Measurements from ENCODE around the gene SUFU. TPM values are rescaled to one million over a fixed set of nuclear protein-coding genes. Genes with fewer than 3 reads are reported as not detected.

Gene SUFU
- total and polyA plus RNA-seq, 2 experiments from 2014 or later = 2.8 to 5.6 TPM

- Histone ChIP-seq H3K9me2 (ENCODE audit: insufficient read depth) (no peaks in the 10 kb centered on the region), H3K4me1 (ENCODE audit: insufficient read depth) (no peaks in the 10 kb centered on the region), H3K4me3 (no peak overlapping the region), H3K79me2 (replicated peaks; ENCODE audit: insufficient read depth) (no peaks in the 10 kb centered on the region), H3K27me3 (ENCODE audit: insufficient read depth) (no peaks in the 10 kb centered on the region), H3K27ac (ENCODE audit: low read depth) (no peak overlapping the region), H3F3A (replicated peaks; ENCODE audit: low read depth) (no peaks in the 10 kb centered on the region), H3K4me2 (no peak overlapping the region), H3K36me3 (ENCODE audit: insufficient read depth) (no peaks in the 10 kb centered on the region), H2AFZ (no peak overlapping the region), H4K20me1 (replicated peaks; ENCODE audit: insufficient read depth) (no peaks in the 10 kb centered on the region; the same call in none of the 2 replicates)
- H3K36me3 Mint-ChIP-seq (ENCODE audit: low read depth) = no peaks in the 10 kb centered on the region
- no peaks in the 10 kb centered on the region for H3K4me1 Mint-ChIP-seq
- H3K4me3 Mint-ChIP-seq = no peak overlapping the region
- DNase-seq (ENCODE audit: low spot score) (no peak), ATAC-seq (no peak)
- no peaks in the 10 kb centered on the region for H3K9me3 Mint-ChIP-seq
- H3K27ac Mint-ChIP-seq = no peak overlapping the region
- no peak for TF ChIP-seq ZNF331 (CRISPR knock-in tag; IDR thresholded peaks at IDR 0.05; ENCODE audit: low read depth)
- TF ChIP-seq, protein P1, sequence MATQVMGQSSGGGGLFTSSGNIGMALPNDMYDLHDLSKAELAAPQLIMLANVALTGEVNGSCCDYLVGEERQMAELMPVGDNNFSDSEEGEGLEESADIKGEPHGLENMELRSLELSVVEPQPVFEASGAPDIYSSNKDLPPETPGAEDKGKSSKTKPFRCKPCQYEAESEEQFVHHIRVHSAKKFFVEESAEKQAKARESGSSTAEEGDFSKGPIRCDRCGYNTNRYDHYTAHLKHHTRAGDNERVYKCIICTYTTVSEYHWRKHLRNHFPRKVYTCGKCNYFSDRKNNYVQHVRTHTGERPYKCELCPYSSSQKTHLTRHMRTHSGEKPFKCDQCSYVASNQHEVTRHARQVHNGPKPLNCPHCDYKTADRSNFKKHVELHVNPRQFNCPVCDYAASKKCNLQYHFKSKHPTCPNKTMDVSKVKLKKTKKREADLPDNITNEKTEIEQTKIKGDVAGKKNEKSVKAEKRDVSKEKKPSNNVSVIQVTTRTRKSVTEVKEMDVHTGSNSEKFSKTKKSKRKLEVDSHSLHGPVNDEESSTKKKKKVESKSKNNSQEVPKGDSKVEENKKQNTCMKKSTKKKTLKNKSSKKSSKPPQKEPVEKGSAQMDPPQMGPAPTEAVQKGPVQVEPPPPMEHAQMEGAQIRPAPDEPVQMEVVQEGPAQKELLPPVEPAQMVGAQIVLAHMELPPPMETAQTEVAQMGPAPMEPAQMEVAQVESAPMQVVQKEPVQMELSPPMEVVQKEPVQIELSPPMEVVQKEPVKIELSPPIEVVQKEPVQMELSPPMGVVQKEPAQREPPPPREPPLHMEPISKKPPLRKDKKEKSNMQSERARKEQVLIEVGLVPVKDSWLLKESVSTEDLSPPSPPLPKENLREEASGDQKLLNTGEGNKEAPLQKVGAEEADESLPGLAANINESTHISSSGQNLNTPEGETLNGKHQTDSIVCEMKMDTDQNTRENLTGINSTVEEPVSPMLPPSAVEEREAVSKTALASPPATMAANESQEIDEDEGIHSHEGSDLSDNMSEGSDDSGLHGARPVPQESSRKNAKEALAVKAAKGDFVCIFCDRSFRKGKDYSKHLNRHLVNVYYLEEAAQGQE (IDR thresholded peaks at IDR 0.05; ENCODE audit: unreplicated experiment) = no peak
- no peak for TF ChIP-seq JUNB (IDR thresholded peaks at IDR 0.05; ENCODE audit: unreplicated experiment)
- TF ChIP-seq STAT1 (IDR thresholded peaks at IDR 0.05; ENCODE audit: unreplicated experiment) = no peak
- TF ChIP-seq CTCF (conservative IDR thresholded peaks at IDR 0.05; ENCODE audit: low read depth in 2 of 2) = no peak
- no peak for TF ChIP-seq EZH2 (IDR thresholded peaks at IDR 0.05; ENCODE audit: low read depth, unreplicated experiment)
- no peak for TF ChIP-seq CREB1 (CRISPR knock-in tag; IDR thresholded peaks at IDR 0.05; ENCODE audit: low read depth)
- no peak for TF ChIP-seq NANOG (IDR thresholded peaks at IDR 0.05; ENCODE audit: borderline replicate concordance)
- TF ChIP-seq ZNF114 (CRISPR knock-in tag; IDR thresholded peaks at IDR 0.05) = no peak
- no peak for TF ChIP-seq POLR2AphosphoS5 (IDR thresholded peaks at IDR 0.05; ENCODE audit: low read depth)
- no peak for TF ChIP-seq ETS1 (IDR thresholded peaks at IDR 0.05)
- H3K27me3 Mint-ChIP-seq (ENCODE audit: insufficient read depth, low read depth, poor library complexity) = peaks cover 2% of the 10 kb centered on the region
Measured at GRCh38 chr10:102523250-102524029, 19.7 kb downstream of the SUFU start.
